GM12878 (cell line): ENCODE data around the gene FAM25A.

ENCODE experiments used
- CEBPB ChIP-seq, 2 experiments: fragments of 150-350 bp in 1 of 2; IDR thresholded peaks; 2 replicates each; pipeline ENCODE4 v1.6.1; 2012 to 2014; ENCODE audit warnings: low read depth in 2 of 2, low read length in 2 of 2, borderline replicate concordance in 1 of 2, inconsistent platforms in 1 of 2
- EP300 ChIP-seq, 2 experiments: fragments of 150-350 bp in 1 of 2; IDR thresholded peaks; 2 replicates each; pipeline ENCODE4 v1.6.1; 2011 to 2012; ENCODE audit warnings: low read depth in 2 of 2, low read length in 2 of 2, borderline replicate concordance in 1 of 2, improper control_type of control experiment in 1 of 2, inconsistent platforms in 1 of 2; ENCODE audit not compliant: control insufficient read depth in 1 of 2
- FOXM1 ChIP-seq: IDR thresholded peaks from 2 replicates; pipeline ENCODE4 v1.6.1; 2012; ENCODE audit warnings: low read depth, mild to moderate bottlenecking, inconsistent platforms, low read length, moderate library complexity
- HDAC6 ChIP-seq: fragments of 200-600 bp; sonication (generic); IDR thresholded peaks from one replicate; pipeline ENCODE4 v1.8.0; 2017; ENCODE audit warnings: antibody characterized with exemption; ENCODE audit not compliant: unreplicated experiment
- KLF5 ChIP-seq: fragments of 450-650 bp; IDR thresholded peaks from 2 replicates; pipeline ENCODE4 v1.6.1; 2014; ENCODE audit warnings: mild to moderate bottlenecking; ENCODE audit not compliant: partially characterized antibody
- LARP7 ChIP-seq: fragments of 450-650 bp; IDR thresholded peaks from 2 replicates; pipeline ENCODE4 v1.6.1; 2017; ENCODE audit warnings: mild to moderate bottlenecking
- NFYA ChIP-seq: IDR thresholded peaks from 2 replicates; pipeline ENCODE4 v1.6.1; 2011; ENCODE audit warnings: low read depth, mild to moderate bottlenecking, low read length, improper control_type of control experiment, borderline replicate concordance
- PAX8 ChIP-seq: fragments of 450-650 bp; IDR thresholded peaks from 2 replicates; pipeline ENCODE4 v1.6.1; 2017; ENCODE audit warnings: mild to moderate bottlenecking, moderate library complexity
- TCF7 ChIP-seq: IDR thresholded peaks from 2 replicates; pipeline ENCODE4 v1.6.1; 2014; ENCODE audit warnings: antibody characterized with exemption, borderline replicate concordance
- TF ChIP-seq, protein P1 (sequence below), 3 experiments: IDR thresholded peaks in 2 of 3; conservative IDR thresholded peaks in 1 of 3; 2 replicates each; pipeline ENCODE4 v1.5.1; 2011; ENCODE audit warnings: low read depth in 3 of 3, low read length in 3 of 3, mild to moderate bottlenecking in 3 of 3, control low read depth in 2 of 3, moderate library complexity in 2 of 3, inconsistent platforms in 1 of 3, mixed read lengths in 1 of 3; ENCODE audit not compliant: control insufficient read depth in 2 of 3, insufficient read depth in 1 of 3; ENCODE audit errors: extremely low read depth in 1 of 3
- TF ChIP-seq, protein P2 (sequence below): IDR thresholded peaks from 2 replicates; pipeline ENCODE4 v1.6.1; 2012; ENCODE audit warnings: low read depth, low read length, improper control_type of control experiment

DNA sequence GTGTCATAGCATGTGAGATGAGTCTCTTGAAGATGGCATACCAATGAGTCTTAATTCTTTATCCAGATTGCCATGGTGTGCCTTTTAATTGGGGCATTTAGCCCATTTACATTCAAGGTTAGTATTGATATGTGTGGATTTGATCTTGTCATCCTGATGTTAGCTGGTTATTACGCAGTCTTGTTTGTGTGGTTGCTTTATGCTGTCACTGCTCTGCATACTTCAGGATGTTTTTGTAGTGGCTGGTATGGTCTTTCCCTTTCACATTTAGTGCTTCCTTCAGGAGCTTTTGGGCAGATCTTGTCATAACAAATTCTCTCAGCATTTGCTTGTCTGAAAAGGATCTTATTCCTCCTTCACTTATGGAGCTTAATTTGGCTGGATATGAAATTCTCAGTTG lies 16.5 kb downstream of the FAM25A start:
- TF ChIP-seq, protein P1, sequence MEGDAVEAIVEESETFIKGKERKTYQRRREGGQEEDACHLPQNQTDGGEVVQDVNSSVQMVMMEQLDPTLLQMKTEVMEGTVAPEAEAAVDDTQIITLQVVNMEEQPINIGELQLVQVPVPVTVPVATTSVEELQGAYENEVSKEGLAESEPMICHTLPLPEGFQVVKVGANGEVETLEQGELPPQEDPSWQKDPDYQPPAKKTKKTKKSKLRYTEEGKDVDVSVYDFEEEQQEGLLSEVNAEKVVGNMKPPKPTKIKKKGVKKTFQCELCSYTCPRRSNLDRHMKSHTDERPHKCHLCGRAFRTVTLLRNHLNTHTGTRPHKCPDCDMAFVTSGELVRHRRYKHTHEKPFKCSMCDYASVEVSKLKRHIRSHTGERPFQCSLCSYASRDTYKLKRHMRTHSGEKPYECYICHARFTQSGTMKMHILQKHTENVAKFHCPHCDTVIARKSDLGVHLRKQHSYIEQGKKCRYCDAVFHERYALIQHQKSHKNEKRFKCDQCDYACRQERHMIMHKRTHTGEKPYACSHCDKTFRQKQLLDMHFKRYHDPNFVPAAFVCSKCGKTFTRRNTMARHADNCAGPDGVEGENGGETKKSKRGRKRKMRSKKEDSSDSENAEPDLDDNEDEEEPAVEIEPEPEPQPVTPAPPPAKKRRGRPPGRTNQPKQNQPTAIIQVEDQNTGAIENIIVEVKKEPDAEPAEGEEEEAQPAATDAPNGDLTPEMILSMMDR (IDR thresholded peaks at IDR 0.05 in 2 of 3, conservative IDR thresholded peaks at IDR 0.05 in 1 of 3; ENCODE audit: control insufficient read depth in 2 of 3, extremely low read depth in 1 of 3, insufficient read depth in 1 of 3, low read depth in 3 of 3, low read length in 3 of 3) = no peak
- TF ChIP-seq HDAC6 (no peak), CEBPB (IDR thresholded peaks at IDR 0.05; ENCODE audit: borderline replicate concordance in 1 of 2, low read depth in 2 of 2, low read length in 2 of 2) (no peak), FOXM1 (no peak), TCF7 (no peak), KLF5 (no peak), PAX8 (no peak), NFYA (no peak), EP300 (IDR thresholded peaks at IDR 0.05; ENCODE audit: borderline replicate concordance in 1 of 2, control insufficient read depth in 1 of 2, low read depth in 2 of 2, low read length in 2 of 2) (no peak), LARP7 (no peak)
- TF ChIP-seq, protein P2, sequence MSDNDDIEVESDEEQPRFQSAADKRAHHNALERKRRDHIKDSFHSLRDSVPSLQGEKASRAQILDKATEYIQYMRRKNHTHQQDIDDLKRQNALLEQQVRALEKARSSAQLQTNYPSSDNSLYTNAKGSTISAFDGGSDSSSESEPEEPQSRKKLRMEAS = no peak
